Lower leg skin (tissue), 4 donors: ENCODE data around the gene AVP. TPM values are rescaled to one million over a fixed set of nuclear protein-coding genes. Genes with fewer than 3 reads are reported as not detected.

ENCODE experiments used
- DNase-seq, 2 donors: peaks; one replicate each; pipeline ENCODE4 v3.0.0-alpha.2; 2019; ENCODE audit warnings: low spot score in 2 of 2
- H3K4me3 ChIP-seq: fragments of 200-600 bp; sonication (generic); 2 replicates; pipeline ENCODE4 v1.5.1; 2017; ENCODE audit warnings: mild to moderate bottlenecking, low read depth; ENCODE audit not compliant: poor library complexity, severe bottlenecking
- POLR2A ChIP-seq, 2 donors: fragments of 450-650 bp; IDR thresholded peaks; one replicate each; pipeline ENCODE4 v1.6.1; 2016 to 2017; ENCODE audit warnings: antibody characterized with exemption in 2 of 2, mild to moderate bottlenecking in 1 of 2, moderate library complexity in 1 of 2
- WGBS, 2 donors: methylation state at CpG; one replicate each; pipeline ENCODE4 v1.1.5; 2018; 5-methylcytosine and 5-hydroxymethylcytosine counted together
- intact Hi-C: fragments of 100-400 bp; cut with DNase I; formaldehyde crosslinking; loops from one replicate; pipeline ENCODE4 v1.15.0; 2023; ENCODE audit warnings: low total_unique reads
- total RNA-seq, 4 donors: library from RNA; depleted of rRNA; stranded (reverse); fragments of >200 nt; gene quantifications; one replicate each; pipeline ENCODE4 v1.1.0, GENCODE V29; 2016
- TF ChIP-seq, protein P1 (sequence below), 3 donors: fragments of 450-650 bp; IDR thresholded peaks; one replicate each; pipeline ENCODE4 v1.5.1; 2016; ENCODE audit warnings: antibody characterized with exemption in 3 of 3, mild to moderate bottlenecking in 3 of 3, moderate library complexity in 2 of 3

Gene AVP
- total RNA-seq, 4 donors from 2014 or later = not detected

DNA sequence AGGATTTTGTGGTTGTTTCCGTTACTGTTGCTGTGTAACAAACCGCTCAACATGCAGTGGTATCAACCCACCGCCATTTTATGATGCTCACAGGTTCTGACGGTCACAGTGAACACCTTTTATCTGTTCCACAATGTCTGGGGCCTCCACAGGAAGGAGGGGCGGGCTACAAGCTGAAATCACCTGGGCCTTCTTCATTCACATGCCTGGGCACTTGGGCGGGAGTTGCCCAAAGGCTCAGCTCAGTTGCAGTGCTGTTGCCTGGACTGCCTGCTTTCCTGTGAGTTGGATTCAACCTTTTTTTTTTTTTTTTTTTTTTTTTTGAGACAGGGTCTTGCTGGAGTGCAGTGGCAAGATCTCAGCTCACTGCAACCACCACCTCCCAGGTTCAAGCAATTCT lies 16.7 kb upstream of the AVP start:
- no peak overlapping the region for H3K4me3 ChIP-seq
- no peak for DNase-seq
- 93 to 95% methylated on average over 6 of the region's 6 CpGs for WGBS, 2 donors
- TF ChIP-seq, protein P1, sequence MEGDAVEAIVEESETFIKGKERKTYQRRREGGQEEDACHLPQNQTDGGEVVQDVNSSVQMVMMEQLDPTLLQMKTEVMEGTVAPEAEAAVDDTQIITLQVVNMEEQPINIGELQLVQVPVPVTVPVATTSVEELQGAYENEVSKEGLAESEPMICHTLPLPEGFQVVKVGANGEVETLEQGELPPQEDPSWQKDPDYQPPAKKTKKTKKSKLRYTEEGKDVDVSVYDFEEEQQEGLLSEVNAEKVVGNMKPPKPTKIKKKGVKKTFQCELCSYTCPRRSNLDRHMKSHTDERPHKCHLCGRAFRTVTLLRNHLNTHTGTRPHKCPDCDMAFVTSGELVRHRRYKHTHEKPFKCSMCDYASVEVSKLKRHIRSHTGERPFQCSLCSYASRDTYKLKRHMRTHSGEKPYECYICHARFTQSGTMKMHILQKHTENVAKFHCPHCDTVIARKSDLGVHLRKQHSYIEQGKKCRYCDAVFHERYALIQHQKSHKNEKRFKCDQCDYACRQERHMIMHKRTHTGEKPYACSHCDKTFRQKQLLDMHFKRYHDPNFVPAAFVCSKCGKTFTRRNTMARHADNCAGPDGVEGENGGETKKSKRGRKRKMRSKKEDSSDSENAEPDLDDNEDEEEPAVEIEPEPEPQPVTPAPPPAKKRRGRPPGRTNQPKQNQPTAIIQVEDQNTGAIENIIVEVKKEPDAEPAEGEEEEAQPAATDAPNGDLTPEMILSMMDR (IDR thresholded peaks at IDR 0.05) = no peak
- no peak for TF ChIP-seq POLR2A (IDR thresholded peaks at IDR 0.05)
- intact Hi-C loops = no loop called here

GRCh38 chr20:3100480-3100879 lies 16.0 kb upstream of the AVP start:
- no peak overlapping the region for H3K4me3 ChIP-seq
- TF ChIP-seq, protein P1 (IDR thresholded peaks at IDR 0.05) = no peak
- no peak for TF ChIP-seq POLR2A (IDR thresholded peaks at IDR 0.05)
- DNase-seq = no peak
- 88 to 90% methylated on average over 7 of the region's 7 CpGs for WGBS, 2 donors
- intact Hi-C loops = no loop called here

DNA sequence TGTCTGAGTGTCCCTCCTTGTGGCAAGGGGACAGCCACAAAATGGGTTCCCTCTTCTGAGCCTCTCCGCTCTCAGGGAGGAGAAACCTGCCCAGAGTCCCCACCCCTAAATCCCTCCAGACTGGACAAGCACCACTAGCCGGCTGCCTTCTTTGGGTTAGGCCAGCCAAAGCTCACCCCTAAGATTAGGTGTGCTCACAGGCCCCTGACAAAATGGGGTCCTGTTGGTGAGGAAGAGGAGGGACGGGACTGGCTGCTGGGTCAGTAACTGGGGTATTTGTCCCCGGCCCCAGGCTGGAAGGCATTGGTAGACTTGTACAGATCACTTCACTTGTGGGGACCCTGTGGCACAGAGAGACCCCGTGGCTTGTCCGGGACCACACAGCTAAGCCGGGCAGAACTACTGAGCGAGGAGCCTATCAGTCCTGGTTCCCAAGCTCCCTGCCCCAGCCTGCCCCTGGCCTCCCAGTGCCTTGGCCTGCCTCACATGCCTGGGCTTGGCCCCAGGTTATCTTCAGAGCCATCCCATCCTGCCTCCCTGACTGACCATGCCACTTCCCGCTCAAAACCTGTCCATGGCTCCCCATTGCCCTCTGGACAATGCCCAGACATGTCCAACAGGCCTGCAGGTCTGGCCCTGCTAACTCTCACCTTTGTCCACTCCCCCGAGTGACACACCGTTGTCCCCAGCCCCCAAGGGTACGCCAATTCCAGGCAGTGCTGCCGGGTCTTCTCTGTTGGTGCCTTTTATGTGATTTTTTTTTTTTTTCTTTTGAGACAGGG lies 10.5 kb upstream of the AVP start:
- intact Hi-C loops = no loop called here
- DNase-seq = no peak
- H3K4me3 ChIP-seq = no peak overlapping the region
- no peak for TF ChIP-seq POLR2A (IDR thresholded peaks at IDR 0.05)
- TF ChIP-seq, protein P1 (IDR thresholded peaks at IDR 0.05) = no peak
- 83 to 90% methylated on average over 13 of the region's 13 CpGs for WGBS, 2 donors

GRCh38 chr20:3093861-3094361 lies 9.4 kb upstream of the AVP start:
- intact Hi-C loops = no loop called here
- no peak for TF ChIP-seq POLR2A (IDR thresholded peaks at IDR 0.05)
- no peak for DNase-seq
- WGBS, 2 donors = 51 to 64% methylated on average over 8 to 10 of the region's 10 CpGs
- no peak overlapping the region for H3K4me3 ChIP-seq

GRCh38 chr20:3092611-3093379 lies 8.3 kb upstream of the AVP start:
- TF ChIP-seq POLR2A (IDR thresholded peaks at IDR 0.05) = no peak
- TF ChIP-seq, protein P1 (IDR thresholded peaks at IDR 0.05) = no peak
- 16 to 19% methylated on average over 26 to 32 of the region's 81 CpGs for WGBS, 2 donors

GRCh38 chr20:3090565-3090964 lies 6.0 kb upstream of the AVP start:
- no peak overlapping the region for H3K4me3 ChIP-seq
- intact Hi-C loops = no loop called here
- WGBS, 2 donors = 3 to 14% methylated on average over 1 of the region's 1 CpG
- no peak for TF ChIP-seq POLR2A (IDR thresholded peaks at IDR 0.05)
- TF ChIP-seq, protein P1 (IDR thresholded peaks at IDR 0.05) = no peak
- no peak for DNase-seq

More at GRCh38 chr20:3092611-3093379, 8.3 kb upstream of the AVP start:
- intact Hi-C loops = no loop called here
- DNase-seq = no peak
- H3K4me3 ChIP-seq = no peak overlapping the region
